ENCODE measurements around the gene FAM107B. TPM values are rescaled to one million over a fixed set of nuclear protein-coding genes. Genes with fewer than 3 reads are reported as not detected.

The FAM107B gene
- total and polyA plus RNA-seq, 4 donors, result 38.4 to 85.4 (median 68.9) TPM

- Histone ChIP-seq H3K27ac (ENCODE audit: low read depth in 1 of 2, low read length in 1 of 2) (no peak overlapping the region), H3K36me3 (ENCODE audit: control insufficient read depth in 4 of 4, insufficient read depth in 4 of 4, low read length in 4 of 4) (no peaks in the 10 kb centered on the region), H3K9me3 (ENCODE audit: control insufficient read depth in 4 of 4, insufficient read depth in 3 of 4, low read length in 3 of 4) (no peaks in the 10 kb centered on the region), H3K4me3 (no peak overlapping the region), H3K9ac (ENCODE audit: insufficient read depth in 1 of 2, low read length in 2 of 2) (peak overlapping the region in 1 of 2 donors; percentile 26), H3K4me1 (ENCODE audit: control insufficient read depth in 5 of 5, insufficient read depth in 5 of 5, low read length in 5 of 5) (peaks cover 0 to 39% (median 17%) of the 10 kb centered on the region in 5 donors), H3K27me3 (ENCODE audit: control insufficient read depth in 3 of 3, insufficient read depth in 3 of 3, low read length in 2 of 3) (no peaks in the 10 kb centered on the region)
- 53 to 72% methylated on average over 3 of the region's 3 CpGs for WGBS, 2 donors
- peak; percentile 20 for ATAC-seq (ENCODE audit: insufficient read depth, low FRiP score)
- DNase-seq, result no peak
- TF ChIP-seq CTCF (IDR thresholded peaks at IDR 0.05; ENCODE audit: control extremely low read depth, extremely low read depth), result no peak
These were observed 26.3 kb downstream of the FAM107B start for GRCh38 chr10:14748441-14748840.

- no peak overlapping the region for H3K4me3 ChIP-seq
- TF ChIP-seq CTCF (IDR thresholded peaks at IDR 0.05; ENCODE audit: control extremely low read depth, extremely low read depth), result no peak
- 30 to 41% methylated on average over 3 of the region's 3 CpGs for WGBS, 2 donors
- no peak overlapping the region for H3K9ac ChIP-seq (ENCODE audit: insufficient read depth in 1 of 2, low read length in 2 of 2)
- no peak for DNase-seq
- no peaks in the 10 kb centered on the region for H3K27me3 ChIP-seq (ENCODE audit: control insufficient read depth in 3 of 3, insufficient read depth in 3 of 3, low read length in 2 of 3)
- H3K36me3 ChIP-seq (ENCODE audit: control insufficient read depth in 4 of 4, insufficient read depth in 4 of 4, low read length in 4 of 4), result no peaks in the 10 kb centered on the region
- ATAC-seq (ENCODE audit: insufficient read depth, low FRiP score), result no peak
- H3K27ac ChIP-seq (ENCODE audit: low read depth in 1 of 2, low read length in 1 of 2), result no peak overlapping the region
- peaks cover 0 to 4% (median 0%) of the 10 kb centered on the region in 5 donors for H3K4me1 ChIP-seq (ENCODE audit: control insufficient read depth in 5 of 5, insufficient read depth in 5 of 5, low read length in 5 of 5)
- no peaks in the 10 kb centered on the region for H3K9me3 ChIP-seq (ENCODE audit: control insufficient read depth in 4 of 4, insufficient read depth in 3 of 4, low read length in 3 of 4)
These were observed 31.9 kb downstream of the FAM107B start for GRCh38 chr10:14742815-14743214.

- DNase-seq (no peak), ATAC-seq (ENCODE audit: insufficient read depth, low FRiP score) (no peak)
- Histone ChIP-seq H3K27me3 (ENCODE audit: control insufficient read depth in 3 of 3, insufficient read depth in 3 of 3, low read length in 2 of 3) (no peaks in the 10 kb centered on the region), H3K9ac (ENCODE audit: insufficient read depth in 1 of 2, low read length in 2 of 2) (no peak overlapping the region), H3K4me1 (ENCODE audit: control insufficient read depth in 5 of 5, insufficient read depth in 5 of 5, low read length in 5 of 5) (peaks cover 0 to 5% (median 0%) of the 10 kb centered on the region in 5 donors), H3K27ac (ENCODE audit: low read depth in 1 of 2, low read length in 1 of 2) (no peak overlapping the region), H3K9me3 (ENCODE audit: control insufficient read depth in 4 of 4, insufficient read depth in 3 of 4, low read length in 3 of 4) (no peaks in the 10 kb centered on the region), H3K4me3 (no peak overlapping the region), H3K36me3 (ENCODE audit: control insufficient read depth in 4 of 4, insufficient read depth in 4 of 4, low read length in 4 of 4) (no peaks in the 10 kb centered on the region)
- TF ChIP-seq CTCF (IDR thresholded peaks at IDR 0.05; ENCODE audit: control extremely low read depth, extremely low read depth), result no peak
- WGBS, 2 donors, result 86 to 100% methylated on average over 1 of the region's 1 CpG
These were observed 32.3 kb downstream of the FAM107B start for GRCh38 chr10:14742382-14742781.

GRCh38 chr10:14740684-14741247 is 33.9 kb downstream of the FAM107B start:
- Histone ChIP-seq H3K9me3 (ENCODE audit: control insufficient read depth in 4 of 4, insufficient read depth in 3 of 4, low read length in 3 of 4) (no peaks in the 10 kb centered on the region), H3K36me3 (ENCODE audit: control insufficient read depth in 4 of 4, insufficient read depth in 4 of 4, low read length in 4 of 4) (no peaks in the 10 kb centered on the region), H3K27me3 (ENCODE audit: control insufficient read depth in 3 of 3, insufficient read depth in 3 of 3, low read length in 2 of 3) (no peaks in the 10 kb centered on the region), H3K4me3 (no peak overlapping the region), H3K27ac (ENCODE audit: low read depth in 1 of 2, low read length in 1 of 2) (no peak overlapping the region), H3K9ac (ENCODE audit: insufficient read depth in 1 of 2, low read length in 2 of 2) (peak overlapping the region in 1 of 2 donors; percentile 8), H3K4me1 (ENCODE audit: control insufficient read depth in 5 of 5, insufficient read depth in 5 of 5, low read length in 5 of 5) (peaks cover 0 to 20% (median 12%) of the 10 kb centered on the region in 5 donors)
- WGBS, 2 donors, result 65 to 67% methylated on average over 3 of the region's 3 CpGs
- DNase-seq (peak in 1 of 3 donors; percentile 31), ATAC-seq (ENCODE audit: insufficient read depth, low FRiP score) (no peak)
- TF ChIP-seq CTCF (IDR thresholded peaks at IDR 0.05; ENCODE audit: control extremely low read depth, extremely low read depth), result no peak

Measured in lung (tissue), 12 donors.